ENCODE results near the gene KPTN. TPM values are rescaled to one million over a fixed set of nuclear protein-coding genes. Genes with fewer than 3 reads are reported as not detected.
"Not testable (repeated sequence)": the region's sequence is repeated elsewhere in the genome, so short reads cannot be mapped to it uniquely, and the experiment has no call there.

KPTN gene
- total RNA-seq, 6 donors from 2014 or later: 3.5 to 15.8 (median 7.4) TPM

DNA sequence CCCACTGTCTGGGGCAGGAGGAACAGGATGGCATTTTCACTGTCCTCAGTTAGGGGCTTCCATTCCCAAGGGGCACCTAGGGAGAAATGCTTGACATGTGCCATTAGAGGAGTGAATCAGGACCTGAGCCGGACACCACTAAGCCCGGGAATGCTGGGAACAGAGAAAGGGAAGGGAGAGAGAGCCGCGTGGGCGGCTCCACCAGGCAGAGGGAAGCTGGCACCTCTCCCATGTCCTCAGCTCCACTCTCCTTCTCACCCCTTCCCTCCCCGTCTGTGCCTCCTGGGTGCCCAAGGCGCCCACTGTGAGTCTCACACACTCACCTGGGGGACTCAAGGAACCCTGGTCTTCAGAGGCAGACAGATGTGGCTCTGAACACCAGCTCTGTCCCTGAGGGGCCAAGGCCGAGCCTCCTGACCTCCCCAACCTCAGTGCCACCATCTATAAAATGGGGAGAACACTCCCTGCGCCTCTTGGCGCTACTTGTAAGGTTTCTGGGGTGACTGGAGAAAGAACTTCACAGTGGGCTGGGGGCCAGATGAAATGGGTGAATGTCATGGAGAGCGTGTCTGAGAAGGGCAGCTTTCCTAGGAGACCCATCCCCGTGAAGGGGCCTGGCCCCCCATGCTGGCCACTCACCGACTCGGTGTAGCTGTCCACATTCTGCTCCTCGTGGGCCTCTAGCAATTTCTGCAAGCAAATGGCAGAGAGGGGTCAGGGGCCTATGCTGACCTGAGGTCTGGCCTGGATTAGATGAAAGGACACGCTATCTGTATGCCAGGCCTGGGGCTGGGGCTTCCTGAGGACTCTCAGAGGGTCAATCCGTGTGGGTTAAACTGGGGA, 5.3 kb upstream of the KPTN start:
- Histone ChIP-seq H3K27ac (no peak overlapping the region), H3K27me3 (no peaks in the 10 kb centered on the region), H3K36me3 (peaks cover 13 to 74% (median 57%) of the 10 kb centered on the region in 4 donors), H3K4me1 (peaks cover 5 to 13% (median 6%) of the 10 kb centered on the region in 4 donors), H3K4me3 (no peak overlapping the region), H3K9me3 (no peaks in the 10 kb centered on the region)
- no peak for TF ChIP-seq EP300 (IDR thresholded peaks at IDR 0.05)
- no peak for TF ChIP-seq POLR2A (IDR thresholded peaks at IDR 0.05)
- no peak for TF ChIP-seq POLR2AphosphoS5 (IDR thresholded peaks at IDR 0.05)
- TF ChIP-seq, protein P1, sequence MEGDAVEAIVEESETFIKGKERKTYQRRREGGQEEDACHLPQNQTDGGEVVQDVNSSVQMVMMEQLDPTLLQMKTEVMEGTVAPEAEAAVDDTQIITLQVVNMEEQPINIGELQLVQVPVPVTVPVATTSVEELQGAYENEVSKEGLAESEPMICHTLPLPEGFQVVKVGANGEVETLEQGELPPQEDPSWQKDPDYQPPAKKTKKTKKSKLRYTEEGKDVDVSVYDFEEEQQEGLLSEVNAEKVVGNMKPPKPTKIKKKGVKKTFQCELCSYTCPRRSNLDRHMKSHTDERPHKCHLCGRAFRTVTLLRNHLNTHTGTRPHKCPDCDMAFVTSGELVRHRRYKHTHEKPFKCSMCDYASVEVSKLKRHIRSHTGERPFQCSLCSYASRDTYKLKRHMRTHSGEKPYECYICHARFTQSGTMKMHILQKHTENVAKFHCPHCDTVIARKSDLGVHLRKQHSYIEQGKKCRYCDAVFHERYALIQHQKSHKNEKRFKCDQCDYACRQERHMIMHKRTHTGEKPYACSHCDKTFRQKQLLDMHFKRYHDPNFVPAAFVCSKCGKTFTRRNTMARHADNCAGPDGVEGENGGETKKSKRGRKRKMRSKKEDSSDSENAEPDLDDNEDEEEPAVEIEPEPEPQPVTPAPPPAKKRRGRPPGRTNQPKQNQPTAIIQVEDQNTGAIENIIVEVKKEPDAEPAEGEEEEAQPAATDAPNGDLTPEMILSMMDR (IDR thresholded peaks at IDR 0.05): no peak
- WGBS, 2 donors: 88 to 92% methylated on average over 12 to 17 of the region's 17 CpGs
- DNase-seq (no peak), ATAC-seq (ENCODE audit: low FRiP score in 2 of 2) (no peak)

DNA sequence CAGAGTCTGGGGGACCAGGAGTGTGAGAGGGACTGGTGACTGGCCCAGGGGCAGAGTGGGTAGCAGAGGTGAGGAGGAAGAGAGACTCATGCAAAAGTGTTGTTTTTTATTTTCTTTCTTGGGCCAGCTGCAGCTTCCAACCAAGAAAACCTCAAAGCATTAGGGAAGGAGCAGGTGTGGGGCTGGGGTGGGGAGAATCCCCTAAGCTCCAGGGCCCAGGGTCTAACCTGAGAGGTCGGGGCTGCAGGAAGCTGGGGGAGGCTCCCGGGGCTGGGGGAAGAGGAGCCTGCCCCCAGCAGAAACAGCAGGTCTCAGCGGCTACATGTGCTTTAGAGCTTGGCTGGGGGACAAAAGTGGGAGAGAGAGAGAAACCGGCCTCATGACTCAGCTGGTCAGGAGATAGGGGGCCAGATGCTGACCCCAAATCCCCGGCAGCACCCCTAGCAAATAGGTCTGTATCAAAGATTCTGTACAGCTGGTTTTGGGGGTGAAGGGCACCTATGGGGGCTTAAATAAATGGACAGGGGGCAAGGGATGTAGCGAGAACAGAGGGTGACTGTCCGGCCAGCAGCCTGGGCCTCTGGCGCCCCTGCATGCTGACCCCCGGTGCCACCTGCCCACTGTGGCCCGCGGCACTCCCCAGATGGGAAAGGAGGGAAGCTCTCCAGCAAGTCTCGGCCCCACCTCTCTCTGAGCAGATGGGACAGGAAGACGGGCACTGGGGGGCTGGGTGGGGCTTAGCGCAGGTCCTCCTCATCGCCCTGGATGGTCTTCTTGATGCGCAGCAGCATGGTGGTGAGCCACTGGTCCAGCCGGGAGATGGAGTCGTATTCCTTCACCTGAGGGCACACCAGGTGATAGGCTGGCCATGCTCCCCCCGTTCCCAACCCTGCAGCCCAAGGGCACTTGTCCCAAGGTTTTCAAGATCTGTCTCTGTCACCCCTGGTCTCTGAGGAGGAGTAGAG, 3.8 kb upstream of the KPTN start:
- H3K27me3 ChIP-seq: no peaks in the 10 kb centered on the region
- peaks cover 13 to 61% (median 43%) of the 10 kb centered on the region in 4 donors for H3K36me3 ChIP-seq
- WGBS, 2 donors: 82 to 84% methylated on average over 13 to 18 of the region's 19 CpGs
- no peak overlapping the region for H3K4me3 ChIP-seq
- peaks cover 5 to 18% (median 11%) of the 10 kb centered on the region in 4 donors for H3K4me1 ChIP-seq
- DNase-seq (no peak), ATAC-seq (ENCODE audit: low FRiP score in 2 of 2) (no peak)
- no peaks in the 10 kb centered on the region for H3K9me3 ChIP-seq
- TF ChIP-seq POLR2AphosphoS5 (IDR thresholded peaks at IDR 0.05) (no peak), EP300 (IDR thresholded peaks at IDR 0.05) (no peak), POLR2A (IDR thresholded peaks at IDR 0.05) (no peak)
- TF ChIP-seq, protein P1 (IDR thresholded peaks at IDR 0.05): no peak
- H3K27ac ChIP-seq: no peak overlapping the region

DNA sequence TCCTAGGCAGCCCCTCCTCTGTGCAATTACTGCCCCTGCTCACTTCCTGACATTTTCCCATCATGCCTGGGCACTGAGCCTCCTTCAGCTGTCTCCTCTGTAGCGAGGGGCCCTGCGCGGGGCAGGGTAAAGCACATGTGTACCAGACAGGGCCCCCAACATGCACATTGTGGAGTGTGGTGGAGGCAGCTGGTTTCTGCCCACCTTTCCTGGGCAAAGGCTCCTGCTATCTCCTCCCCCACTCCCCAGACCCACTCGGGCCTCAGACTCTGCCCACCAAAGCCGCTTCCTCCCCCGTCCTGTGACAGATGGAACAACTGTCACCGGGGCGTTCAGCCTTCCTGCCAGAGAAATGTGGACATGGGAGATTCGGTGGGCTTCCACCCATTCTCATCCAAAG, 2.9 kb upstream of the KPTN start:
- H3K9me3 ChIP-seq: no peaks in the 10 kb centered on the region
- H3K36me3 ChIP-seq: peaks cover 13 to 51% (median 33%) of the 10 kb centered on the region in 4 donors
- no peak overlapping the region for H3K4me3 ChIP-seq
- 62 to 64% methylated on average over 8 to 9 of the region's 9 CpGs for WGBS, 2 donors
- no peak overlapping the region for H3K27ac ChIP-seq
- TF ChIP-seq POLR2AphosphoS5 (IDR thresholded peaks at IDR 0.05): no peak
- TF ChIP-seq, protein P1 (IDR thresholded peaks at IDR 0.05): no peak
- H3K4me1 ChIP-seq: peaks cover 5 to 18% (median 11%) of the 10 kb centered on the region in 4 donors
- no peaks in the 10 kb centered on the region for H3K27me3 ChIP-seq
- DNase-seq (no peak), ATAC-seq (ENCODE audit: low FRiP score in 2 of 2) (no peak)

DNA sequence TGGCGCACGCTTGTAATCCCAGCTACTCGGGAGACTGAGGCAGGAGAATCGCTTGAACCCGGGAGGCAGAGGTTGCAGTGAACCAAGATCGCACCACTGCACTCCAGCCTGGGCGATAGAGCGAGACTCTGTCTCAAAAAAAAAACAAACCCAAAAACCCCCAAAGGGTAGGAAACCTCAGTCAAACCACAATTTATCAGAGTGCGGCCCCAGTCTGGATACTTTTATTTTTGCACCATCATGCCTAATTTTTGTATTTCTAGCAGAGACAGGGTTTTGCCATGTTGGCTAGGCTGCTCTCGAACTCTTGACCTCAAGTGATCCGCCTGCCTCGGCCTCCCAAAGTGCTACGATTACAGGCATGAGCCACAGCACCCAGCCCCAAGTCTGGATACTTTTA, 2.2 kb upstream of the KPTN start:
- H3K36me3 ChIP-seq: peaks cover 13 to 45% (median 27%) of the 10 kb centered on the region in 4 donors
- not testable (repeated sequence) for H3K27ac ChIP-seq; H3K4me3 ChIP-seq; ATAC-seq (ENCODE audit: low FRiP score in 2 of 2); H3K9me3 ChIP-seq; H3K27me3 ChIP-seq; DNase-seq
- 83 to 88% methylated on average over 13 of the region's 13 CpGs for WGBS, 2 donors
- H3K4me1 ChIP-seq: peaks cover 5 to 18% (median 11%) of the 10 kb centered on the region in 4 donors

DNA sequence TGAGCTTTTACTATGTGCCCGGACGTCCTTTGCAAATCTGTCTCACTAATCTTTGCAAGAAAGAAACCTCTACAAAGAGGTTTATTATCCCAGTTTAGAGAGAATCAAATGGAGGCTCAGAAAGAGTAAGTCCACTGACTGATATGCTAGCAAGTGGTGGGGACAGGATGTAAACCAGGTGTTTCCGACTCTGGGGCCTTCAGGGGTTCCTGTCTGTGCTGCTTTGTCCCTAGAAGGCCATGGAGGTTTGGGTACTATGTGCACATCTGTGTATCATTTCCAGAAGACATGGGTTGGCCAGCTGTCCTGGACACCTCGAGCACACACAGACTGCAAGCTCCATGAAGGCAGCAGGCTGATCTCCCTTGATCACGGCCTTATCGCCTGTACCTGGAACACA, 1.2 kb upstream of the KPTN start:
- WGBS, 2 donors: 81 to 86% methylated on average over 5 to 6 of the region's 6 CpGs

More for the DNA sequence above, 1.2 kb upstream of the KPTN start:
- TF ChIP-seq POLR2AphosphoS5 (IDR thresholded peaks at IDR 0.05) (no peak), POLR2A (IDR thresholded peaks at IDR 0.05) (no peak), EP300 (IDR thresholded peaks at IDR 0.05) (no peak)
- TF ChIP-seq, protein P1 (IDR thresholded peaks at IDR 0.05): no peak
- no peaks in the 10 kb centered on the region for H3K27me3 ChIP-seq
- ATAC-seq (ENCODE audit: low FRiP score in 2 of 2): no peak
- H3K4me1 ChIP-seq: peaks cover 5 to 20% (median 12%) of the 10 kb centered on the region in 4 donors
- no peak for DNase-seq
- peak overlapping the region in 1 of 4 donors; percentile 92 for H3K27ac ChIP-seq
- peak overlapping the region in 1 of 4 donors; percentile 68 for H3K4me3 ChIP-seq
- H3K36me3 ChIP-seq: peaks cover 12 to 35% (median 20%) of the 10 kb centered on the region in 4 donors
- no peaks in the 10 kb centered on the region for H3K9me3 ChIP-seq

All from upper lobe of left lung (tissue), 6 donors.